Activated CD4-positive, alpha-beta T cell treated with anti-CD3 and anti-CD28 coated beads for 1 hour (primary cell): ENCODE results near the gene HLA-E.
"Not testable (repeated sequence)": the region's sequence is repeated elsewhere in the genome, so short reads cannot be mapped to it uniquely, and the experiment has no call there.

Experiments used
- DNase-seq: peaks from one replicate; pipeline ENCODE4 v3.0.0-alpha.2; 2020

The HLA-E gene

DNA sequence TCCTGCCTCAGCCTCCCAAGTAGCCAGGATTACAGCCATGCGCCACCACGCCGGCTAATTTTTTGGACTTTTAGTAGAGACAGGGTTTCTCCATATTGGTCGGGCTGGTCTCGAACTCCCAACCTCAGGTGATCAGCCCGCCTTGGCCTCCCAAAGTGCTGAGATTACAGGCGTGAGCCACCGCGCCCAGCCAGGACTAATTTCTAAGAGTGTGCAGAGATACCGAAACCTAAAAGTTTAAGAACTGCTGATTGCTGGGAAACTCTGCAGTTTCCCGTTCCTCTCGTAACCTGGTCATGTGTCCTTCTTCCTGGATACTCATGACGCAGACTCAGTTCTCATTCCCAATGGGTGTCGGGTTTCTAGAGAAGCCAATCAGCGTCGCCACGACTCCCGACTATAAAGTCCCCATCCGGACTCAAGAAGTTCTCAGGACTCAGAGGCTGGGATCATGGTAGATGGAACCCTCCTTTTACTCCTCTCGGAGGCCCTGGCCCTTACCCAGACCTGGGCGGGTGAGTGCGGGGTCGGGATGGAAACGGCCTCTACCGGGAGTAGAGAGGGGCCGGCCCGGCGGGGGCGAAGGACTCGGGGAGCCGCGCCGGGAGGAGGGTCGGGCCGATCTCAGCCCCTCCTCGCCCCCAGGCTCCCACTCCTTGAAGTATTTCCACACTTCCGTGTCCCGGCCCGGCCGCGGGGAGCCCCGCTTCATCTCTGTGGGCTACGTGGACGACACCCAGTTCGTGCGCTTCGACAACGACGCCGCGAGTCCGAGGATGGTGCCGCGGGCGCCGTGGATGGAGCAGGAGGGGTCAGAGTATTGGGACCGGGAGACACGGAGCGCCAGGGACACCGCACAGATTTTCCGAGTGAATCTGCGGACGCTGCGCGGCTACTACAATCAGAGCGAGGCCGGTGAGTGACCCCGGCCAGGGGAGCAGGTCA, at the start of gene HLA-E:
TSS of gene HLA-E (plus strand) at position 429 of the 945 bp plus-strand sequence. CDS start at position 452, 23 bp downstream.
- DNase-seq: peak; percentile 85

- DNase-seq: no peak
Measured at GRCh38 chr6:30441171-30441570, 48.1 kb upstream of the HLA-E start.

DNA sequence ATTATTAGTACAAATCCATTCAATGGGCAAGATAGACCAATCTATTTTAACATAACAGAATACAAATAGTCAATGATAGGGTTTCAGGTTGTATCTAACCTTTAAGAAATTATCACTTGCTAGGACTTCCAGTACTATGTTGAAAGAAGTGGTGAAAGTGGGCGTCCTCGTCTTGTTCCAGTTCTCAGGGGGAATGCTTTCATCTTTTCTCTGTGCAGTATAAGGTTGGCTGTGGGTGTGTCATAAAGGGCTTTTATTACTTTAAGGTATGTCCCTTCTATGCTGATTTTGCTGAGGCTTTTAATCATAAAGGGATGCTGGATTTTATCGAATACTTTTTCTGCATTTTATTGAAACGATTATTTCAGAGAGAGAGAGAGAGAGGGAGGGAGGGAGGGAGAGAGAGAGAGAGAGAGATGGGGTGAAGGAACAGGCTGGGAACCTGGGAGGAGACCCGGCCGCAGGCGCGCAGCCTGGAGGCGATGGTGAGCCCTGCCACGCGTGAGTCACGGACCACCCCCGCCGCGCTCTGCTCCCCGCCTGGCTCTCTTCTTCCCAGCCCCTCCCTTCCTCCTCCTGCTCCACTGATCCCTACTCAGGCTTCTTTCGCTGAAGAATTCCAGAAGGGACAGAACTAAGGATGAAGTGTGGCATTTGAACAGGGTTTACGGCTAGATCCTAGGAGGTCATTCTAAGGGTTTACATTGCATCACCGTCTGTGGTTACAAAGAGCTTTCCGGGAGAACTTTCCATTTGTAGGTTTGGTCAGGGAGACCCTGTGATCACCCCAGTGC, 45.5 kb upstream of the HLA-E start:
- DNase-seq: no peak

- no peak for DNase-seq
Measured at GRCh38 chr6:30444451-30444742, 44.9 kb upstream of the HLA-E start.

DNA sequence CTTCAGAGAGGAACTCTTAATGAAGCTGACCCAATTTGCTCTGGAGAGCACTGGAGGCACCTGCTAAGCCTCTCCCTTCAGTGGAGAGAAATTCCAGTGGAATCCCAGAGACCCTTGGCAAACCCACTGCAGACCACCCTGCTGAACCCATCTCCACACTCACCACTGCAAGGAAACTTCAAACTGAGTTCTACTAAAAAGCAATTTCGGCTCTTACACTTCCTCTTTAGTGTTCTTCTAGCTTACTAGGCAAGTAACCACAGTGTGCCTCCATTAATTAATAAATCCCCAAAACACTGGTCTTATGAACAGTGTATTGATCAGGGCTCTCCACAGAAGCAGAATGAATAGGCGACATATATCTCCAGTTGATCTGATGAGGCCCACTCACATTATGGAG, 43.0 kb upstream of the HLA-E start:
- no peak for DNase-seq

GRCh38 chr6:30447237-30447636, 42.1 kb upstream of the HLA-E start:
- DNase-seq: no peak

- no peak for DNase-seq
Measured at GRCh38 chr6:30450548-30450908, 38.8 kb upstream of the HLA-E start.

GRCh38 chr6:30450909-30451841, 38.1 kb upstream of the HLA-E start:
- no peak for DNase-seq

DNA sequence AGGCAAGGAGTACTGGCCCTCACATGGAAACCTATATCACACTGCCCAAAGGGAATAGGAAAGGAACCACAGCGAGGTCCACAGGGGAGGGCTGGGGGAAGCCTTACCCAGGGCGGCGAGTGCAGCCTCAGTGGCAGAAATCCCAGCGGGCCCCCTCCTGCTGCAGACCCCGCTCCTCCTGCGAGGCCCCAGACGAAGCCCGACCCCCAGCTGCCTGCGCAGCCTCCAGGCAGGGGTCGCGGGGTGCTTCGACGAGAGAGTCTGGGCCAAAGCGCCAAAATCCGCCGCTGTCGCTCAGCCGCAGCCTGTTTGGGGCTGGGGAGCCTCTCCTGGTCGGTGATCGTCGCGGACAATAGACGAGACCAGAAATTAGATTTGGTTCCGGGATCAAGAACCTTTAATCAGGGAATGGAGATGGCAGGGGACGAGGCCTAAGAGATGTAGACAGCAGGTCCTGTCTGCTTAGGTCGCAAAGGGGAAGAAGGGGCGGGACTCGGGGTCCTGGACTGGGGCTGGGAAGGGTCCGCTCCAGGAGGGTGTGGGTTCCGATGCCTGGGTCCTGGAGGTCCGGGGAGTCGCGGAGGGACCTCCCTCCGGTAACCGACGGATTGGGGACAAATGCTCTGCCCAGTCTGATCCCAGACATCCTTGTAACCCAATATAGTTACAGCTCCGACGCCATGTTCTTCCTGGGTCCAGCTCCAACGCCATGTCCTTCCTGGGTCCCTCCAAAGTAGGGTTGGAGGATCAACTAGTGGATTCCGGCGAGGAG, 36.4 kb upstream of the HLA-E start:
- DNase-seq: no peak

- peak; percentile 74 for DNase-seq
Measured at GRCh38 chr6:30453508-30454116, 35.7 kb upstream of the HLA-E start.

DNA sequence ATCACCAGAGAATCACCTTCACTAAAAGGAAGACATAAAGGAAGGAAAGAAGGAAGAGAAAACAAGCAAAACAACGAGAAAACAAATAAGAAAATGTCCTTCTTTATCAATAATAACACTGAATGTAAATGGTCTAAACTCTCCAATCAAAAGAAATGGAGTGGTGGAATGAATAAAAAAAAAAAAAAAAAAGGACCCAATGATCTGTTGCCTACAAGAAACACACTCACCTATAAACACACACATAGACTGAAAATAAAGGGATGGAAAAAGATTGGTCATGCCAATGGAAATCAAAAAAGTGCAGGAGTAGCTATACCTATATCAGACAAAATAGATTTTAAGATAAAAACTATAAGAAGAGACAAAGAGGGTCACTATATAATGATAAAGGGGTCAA, 30.2 kb upstream of the HLA-E start:
- DNase-seq: no peak

GRCh38 chr6:30461055-30461454, 28.3 kb upstream of the HLA-E start:
- DNase-seq: no peak

DNA sequence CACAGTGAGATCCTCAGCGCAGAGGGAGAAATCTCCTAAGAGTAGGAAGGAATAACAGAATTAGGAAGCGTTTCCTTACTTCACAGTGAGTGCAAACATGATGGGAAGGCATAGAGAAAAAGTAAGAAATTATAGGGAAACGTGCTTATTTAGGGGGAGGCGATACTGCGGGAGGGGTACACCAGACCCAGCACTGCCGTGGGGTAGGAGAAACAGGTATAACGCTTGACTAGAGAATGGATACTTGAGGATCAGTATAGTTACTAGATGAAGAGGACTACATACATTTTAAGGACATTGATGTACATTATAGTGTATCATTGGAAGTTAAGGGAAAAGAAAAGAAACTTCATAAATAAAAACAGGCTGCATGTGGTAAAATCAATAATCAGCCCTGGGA, 26.8 kb upstream of the HLA-E start:
- DNase-seq: no peak

DNA sequence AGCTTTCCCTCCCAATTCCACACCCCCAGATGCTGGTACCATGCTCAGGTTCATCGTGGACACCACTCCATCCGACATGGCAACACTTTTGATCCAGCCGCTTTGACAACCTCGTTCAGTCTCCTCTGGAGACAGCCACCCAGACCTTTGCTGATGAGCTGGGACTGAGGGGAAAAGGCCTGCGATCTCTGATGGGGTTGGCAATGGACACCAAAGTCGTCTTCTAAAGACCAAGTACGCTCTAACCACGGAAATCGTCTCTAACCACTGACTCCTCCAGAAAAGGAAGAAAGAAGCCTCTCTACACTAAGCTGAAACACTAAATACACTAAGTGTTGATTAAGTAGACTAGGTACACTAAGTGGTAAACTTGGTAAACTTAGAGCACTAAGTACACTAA, 26.1 kb upstream of the HLA-E start:
- DNase-seq: no peak

GRCh38 chr6:30463651-30464618, 25.4 kb upstream of the HLA-E start:
- DNase-seq: peak; percentile 42

- DNase-seq: no peak
Measured at GRCh38 chr6:30465595-30466306, 23.6 kb upstream of the HLA-E start.

- DNase-seq: no peak
Measured at GRCh38 chr6:30470968-30471367, 18.3 kb upstream of the HLA-E start.

- not testable (repeated sequence) for DNase-seq
Measured at GRCh38 chr6:30475116-30475515, 14.2 kb upstream of the HLA-E start.

- DNase-seq: no peak
Measured at GRCh38 chr6:30480536-30481156, 8.7 kb upstream of the HLA-E start.
